ENCODE data around the gene SORT1.
"Not testable (repeated sequence)": the region's sequence is repeated elsewhere in the genome, so short reads cannot be mapped to it uniquely, and the experiment has no call there.

SORT1 gene

DNA sequence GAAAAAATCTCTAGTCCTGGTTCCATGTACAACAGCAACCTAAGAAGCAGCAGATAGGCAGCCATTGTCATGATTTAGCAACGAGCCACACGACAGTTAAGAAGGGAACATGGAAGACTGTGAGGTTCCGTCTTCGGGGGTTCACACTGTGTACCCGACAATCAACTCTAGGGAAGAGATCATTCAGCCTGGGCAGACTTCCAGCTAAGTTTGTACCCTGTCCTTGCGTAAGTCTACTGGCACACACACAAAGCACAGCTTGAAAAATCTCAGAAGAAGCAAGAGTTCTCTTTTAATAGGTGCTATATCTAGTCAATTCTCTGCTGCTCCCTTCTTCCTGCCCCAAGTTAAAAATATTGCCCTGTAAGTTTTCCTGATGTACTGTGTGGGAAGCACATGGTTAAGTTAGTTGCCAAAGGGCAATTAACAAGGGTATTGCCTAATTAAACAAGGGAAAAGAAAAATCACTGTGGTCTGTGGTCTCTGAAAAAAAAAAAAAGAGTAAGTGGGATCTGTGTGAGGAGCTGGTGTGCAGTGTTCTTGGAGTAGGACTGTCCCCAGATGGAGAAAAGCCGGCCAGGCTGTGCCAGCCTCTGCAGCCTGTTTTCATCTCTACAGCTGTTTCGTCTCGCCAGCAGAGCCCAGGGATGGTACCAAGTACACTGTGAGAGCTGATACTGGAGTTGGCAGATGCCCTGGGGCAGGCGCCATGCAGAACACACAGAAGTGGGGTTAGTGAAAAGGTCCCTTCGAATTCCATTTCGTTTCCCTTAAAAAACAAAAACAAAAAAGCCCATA is 84.5 kb downstream of the SORT1 start:
- no peak overlapping the region for H3K4me3 ChIP-seq (ENCODE audit: control insufficient read depth, low read depth, low read length)
- TF ChIP-seq, protein P1, sequence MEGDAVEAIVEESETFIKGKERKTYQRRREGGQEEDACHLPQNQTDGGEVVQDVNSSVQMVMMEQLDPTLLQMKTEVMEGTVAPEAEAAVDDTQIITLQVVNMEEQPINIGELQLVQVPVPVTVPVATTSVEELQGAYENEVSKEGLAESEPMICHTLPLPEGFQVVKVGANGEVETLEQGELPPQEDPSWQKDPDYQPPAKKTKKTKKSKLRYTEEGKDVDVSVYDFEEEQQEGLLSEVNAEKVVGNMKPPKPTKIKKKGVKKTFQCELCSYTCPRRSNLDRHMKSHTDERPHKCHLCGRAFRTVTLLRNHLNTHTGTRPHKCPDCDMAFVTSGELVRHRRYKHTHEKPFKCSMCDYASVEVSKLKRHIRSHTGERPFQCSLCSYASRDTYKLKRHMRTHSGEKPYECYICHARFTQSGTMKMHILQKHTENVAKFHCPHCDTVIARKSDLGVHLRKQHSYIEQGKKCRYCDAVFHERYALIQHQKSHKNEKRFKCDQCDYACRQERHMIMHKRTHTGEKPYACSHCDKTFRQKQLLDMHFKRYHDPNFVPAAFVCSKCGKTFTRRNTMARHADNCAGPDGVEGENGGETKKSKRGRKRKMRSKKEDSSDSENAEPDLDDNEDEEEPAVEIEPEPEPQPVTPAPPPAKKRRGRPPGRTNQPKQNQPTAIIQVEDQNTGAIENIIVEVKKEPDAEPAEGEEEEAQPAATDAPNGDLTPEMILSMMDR (IDR thresholded peaks at IDR 0.05; ENCODE audit: control insufficient read depth, insufficient read depth, low read depth, low read length, missing control alignments), result no peak
- DNase-seq (ENCODE audit: low read depth), result no peak

DNA sequence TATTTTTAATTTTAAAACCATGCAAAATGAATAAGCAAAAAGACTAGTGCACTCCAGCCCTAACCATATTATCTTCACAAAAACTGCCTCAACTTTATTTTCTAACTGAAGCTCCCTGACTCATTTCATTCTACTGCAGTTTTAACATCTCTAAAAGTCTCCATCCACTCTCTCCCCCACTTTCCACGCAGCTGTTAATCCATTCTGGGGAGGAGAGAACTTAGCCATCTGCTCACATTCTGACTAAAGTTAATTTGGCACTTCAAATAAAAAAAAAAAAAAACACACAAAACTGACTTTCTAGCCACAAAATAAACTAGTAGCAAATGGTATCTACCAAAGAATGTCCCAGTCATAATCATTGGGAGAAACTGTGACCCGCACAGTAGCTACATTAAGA is 85.5 kb downstream of the SORT1 start:
- H3K4me3 ChIP-seq (ENCODE audit: control insufficient read depth, low read depth, low read length), result no peak overlapping the region
- TF ChIP-seq, protein P1 (IDR thresholded peaks at IDR 0.05; ENCODE audit: control insufficient read depth, insufficient read depth, low read depth, low read length, missing control alignments), result no peak
- no peak for DNase-seq (ENCODE audit: low read depth)

DNA sequence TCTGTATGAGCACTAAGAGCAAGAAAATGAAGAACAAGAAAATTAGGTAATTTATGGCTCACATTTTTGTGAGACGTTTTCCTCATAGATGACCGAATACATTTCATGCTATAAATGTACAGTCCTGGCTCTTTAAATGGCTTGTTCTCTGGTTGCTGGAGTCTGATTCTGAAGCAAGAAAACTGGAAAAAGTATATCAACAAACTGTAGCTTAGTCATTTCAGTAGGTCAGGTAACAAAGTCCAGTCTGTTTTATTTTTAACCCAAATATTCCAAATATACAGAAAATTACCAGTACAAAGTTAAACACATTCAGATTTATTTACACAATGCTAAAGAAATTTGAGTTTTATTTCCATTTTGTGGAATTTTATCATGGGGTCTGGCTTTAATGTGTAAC is 88.4 kb downstream of the SORT1 start:
- no peak for DNase-seq (ENCODE audit: low read depth)
- TF ChIP-seq, protein P1 (IDR thresholded peaks at IDR 0.05; ENCODE audit: control insufficient read depth, insufficient read depth, low read depth, low read length, missing control alignments), result no peak
- H3K4me3 ChIP-seq (ENCODE audit: control insufficient read depth, low read depth, low read length), result no peak overlapping the region

DNA sequence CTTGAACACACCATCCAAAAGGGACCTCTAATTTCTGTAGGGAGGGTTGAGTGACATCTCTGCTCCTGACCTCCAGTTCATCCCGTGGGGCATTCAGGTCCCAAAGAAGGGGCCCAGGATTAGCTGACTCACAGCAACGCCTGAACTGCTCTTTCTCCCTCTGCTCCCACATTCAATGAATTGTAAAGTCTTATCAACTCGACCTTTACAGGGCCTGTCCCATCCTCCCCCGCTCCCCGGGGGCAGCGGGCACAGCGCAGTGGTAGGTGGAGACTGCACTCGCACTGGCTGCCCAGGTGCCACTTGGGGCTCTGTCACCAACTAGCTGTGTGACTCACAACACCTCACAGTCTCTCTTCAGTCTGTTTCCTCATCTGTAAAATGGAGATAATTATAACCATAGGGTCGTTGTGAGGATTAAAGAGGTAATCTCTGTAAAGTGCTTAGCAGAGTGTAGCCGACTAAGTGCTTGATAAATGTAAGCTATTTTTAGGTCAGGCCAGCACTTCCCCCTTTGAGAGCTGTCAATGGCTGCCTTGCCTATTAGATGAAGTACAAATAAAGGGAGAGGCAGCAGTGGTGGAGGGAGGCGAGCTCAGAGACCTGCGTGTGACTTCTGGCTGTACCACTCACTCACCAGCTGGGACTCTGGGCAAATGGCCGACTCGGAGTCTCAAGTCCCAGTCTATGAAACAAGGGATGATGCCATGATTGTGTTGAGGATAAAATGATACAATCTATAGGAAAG is 90.3 kb downstream of the SORT1 start:
- TF ChIP-seq, protein P1 (IDR thresholded peaks at IDR 0.05; ENCODE audit: control insufficient read depth, insufficient read depth, low read depth, low read length, missing control alignments), result no peak
- H3K4me3 ChIP-seq (ENCODE audit: control insufficient read depth, low read depth, low read length), result no peak overlapping the region
- no peak for DNase-seq (ENCODE audit: low read depth)

DNA sequence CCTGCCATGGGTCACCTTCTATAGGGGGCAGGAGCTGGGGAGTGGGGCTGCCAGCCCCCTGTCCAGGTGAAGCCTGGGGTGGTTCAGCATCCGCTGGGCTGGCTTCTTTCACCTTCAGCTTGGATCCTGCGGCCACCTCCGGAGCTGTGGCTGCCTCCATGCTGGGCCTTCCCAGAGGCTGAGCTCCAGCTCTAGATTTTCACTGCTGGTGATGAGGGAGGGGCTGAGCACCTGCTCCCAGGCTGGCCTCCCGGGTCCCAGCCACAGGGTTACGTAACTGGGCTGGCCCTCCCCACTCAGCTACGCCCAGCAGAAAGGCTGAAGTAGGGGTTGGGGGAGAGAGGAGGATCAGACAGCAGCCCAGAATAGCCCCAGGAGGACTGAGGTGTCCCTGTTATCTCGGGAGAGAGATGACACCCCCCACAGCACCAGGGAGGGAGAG is 90.9 kb downstream of the SORT1 start, which contains the start of gene MYBPHL:
MYBPHL (minus strand) TSS at position 180 of the 442 bp plus-strand sequence; CDS start at position 160, 20 bp downstream.
- TF ChIP-seq, protein P1 (IDR thresholded peaks at IDR 0.05; ENCODE audit: control insufficient read depth, insufficient read depth, low read depth, low read length, missing control alignments), result no peak
- DNase-seq (ENCODE audit: low read depth), result no peak
- no peak within 1 kb of the TSS for H3K4me3 ChIP-seq (ENCODE audit: control insufficient read depth, low read depth, low read length)

DNA sequence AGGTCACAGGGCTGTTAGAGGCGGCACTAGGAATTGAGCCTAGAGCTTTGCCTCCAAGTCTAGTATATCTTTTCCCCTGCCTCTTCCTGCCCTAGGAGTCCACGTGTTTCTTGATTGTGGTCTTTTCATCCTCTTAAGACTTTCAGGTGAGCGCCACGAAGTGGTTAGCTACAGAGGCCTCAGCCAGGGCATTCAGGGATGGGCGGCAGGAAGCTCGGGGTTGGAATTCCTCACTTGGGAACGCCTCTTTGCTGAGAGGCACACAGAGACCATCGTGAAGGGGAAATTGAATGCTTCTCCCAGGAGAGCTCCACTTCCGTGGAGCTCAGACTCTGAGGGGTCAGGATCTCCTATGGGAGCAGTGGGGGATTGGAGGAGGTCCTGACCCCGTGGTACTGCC is 91.7 kb downstream of the SORT1 start:
- DNase-seq (ENCODE audit: low read depth); H3K4me3 ChIP-seq (ENCODE audit: control insufficient read depth, low read depth, low read length): not testable (repeated sequence)

Data from AG09309 (cell line).